Activated CD8-positive, alpha-beta memory T cell treated with anti-CD3 and anti-CD28 coated beads for 24 hours (primary cell): ENCODE results near the gene PCDHB5.
"Not testable (repeated sequence)": the region's sequence is repeated elsewhere in the genome, so short reads cannot be mapped to it uniquely, and the experiment has no call there.

Source experiments
- DNase-seq: peaks from one replicate; pipeline ENCODE4 v3.0.0-alpha.2; 2020

PCDHB5 gene

DNA sequence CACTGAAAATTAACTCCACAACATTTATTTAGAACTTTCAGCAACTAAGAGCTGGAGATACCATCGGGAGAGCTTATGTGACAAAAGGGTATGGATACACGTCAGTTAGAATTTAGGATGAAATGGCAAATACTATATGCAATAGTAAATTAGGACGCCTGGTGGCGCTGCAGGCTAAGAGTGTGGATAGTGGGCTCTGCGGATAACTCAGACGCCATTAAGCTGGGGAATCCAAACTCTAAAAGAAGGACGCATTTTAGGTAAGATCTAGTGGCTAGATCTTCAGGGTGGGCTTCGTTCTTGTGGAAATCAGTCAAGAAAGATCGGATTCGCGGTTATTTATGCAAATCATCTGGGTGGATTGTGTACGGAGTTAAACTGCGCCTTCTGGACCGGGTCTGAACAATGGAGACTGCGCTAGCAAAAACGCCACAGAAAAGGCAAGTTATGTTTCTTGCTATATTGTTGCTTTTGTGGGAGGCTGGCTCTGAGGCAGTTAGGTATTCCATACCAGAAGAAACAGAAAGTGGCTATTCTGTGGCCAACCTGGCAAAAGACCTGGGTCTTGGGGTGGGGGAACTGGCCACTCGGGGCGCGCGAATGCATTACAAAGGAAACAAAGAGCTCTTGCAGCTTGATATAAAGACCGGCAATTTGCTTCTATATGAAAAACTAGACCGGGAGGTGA lies at the start of gene PCDHB5:
PCDHB5 (plus strand) TSS at position 177 of the 688 bp plus-strand sequence; CDS start at position 406, 229 bp downstream.
- no peak for DNase-seq

DNA sequence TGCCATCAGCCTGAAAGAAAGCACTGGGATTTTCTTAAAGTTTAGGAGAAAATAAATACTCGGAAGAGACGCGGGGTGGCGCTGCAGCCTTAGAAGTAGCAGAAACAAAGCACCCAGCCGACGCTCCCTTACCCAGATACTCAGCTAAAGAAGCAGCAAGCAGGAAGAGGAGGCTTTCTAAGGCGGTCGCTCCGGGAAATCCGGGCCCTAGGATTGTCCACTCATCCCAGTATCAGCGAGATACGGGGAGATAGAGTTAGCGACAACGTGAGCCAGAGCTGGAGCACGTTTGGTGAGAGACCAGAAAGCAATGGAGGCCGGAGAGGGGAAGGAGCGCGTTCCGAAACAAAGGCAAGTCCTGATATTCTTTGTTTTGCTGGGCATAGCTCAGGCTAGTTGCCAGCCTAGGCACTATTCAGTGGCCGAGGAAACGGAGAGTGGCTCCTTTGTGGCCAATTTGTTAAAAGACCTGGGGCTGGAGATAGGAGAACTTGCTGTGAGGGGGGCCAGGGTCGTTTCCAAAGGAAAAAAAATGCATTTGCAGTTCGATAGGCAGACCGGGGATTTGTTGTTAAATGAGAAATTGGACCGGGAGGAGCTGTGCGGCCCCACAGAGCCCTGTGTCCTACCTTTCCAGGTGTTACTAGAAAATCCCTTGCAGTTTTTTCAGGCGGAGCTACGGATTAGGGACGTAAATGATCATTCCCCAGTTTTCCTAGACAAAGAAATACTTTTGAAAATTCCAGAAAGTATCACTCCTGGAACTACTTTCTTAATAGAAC lies 40.3 kb upstream of the PCDHB5 start, which contains the start of gene PCDHB2:
PCDHB2 (plus strand) TSS at position 135 of the 782 bp plus-strand sequence; CDS start at position 311, 176 bp downstream.
- no peak for DNase-seq

DNA sequence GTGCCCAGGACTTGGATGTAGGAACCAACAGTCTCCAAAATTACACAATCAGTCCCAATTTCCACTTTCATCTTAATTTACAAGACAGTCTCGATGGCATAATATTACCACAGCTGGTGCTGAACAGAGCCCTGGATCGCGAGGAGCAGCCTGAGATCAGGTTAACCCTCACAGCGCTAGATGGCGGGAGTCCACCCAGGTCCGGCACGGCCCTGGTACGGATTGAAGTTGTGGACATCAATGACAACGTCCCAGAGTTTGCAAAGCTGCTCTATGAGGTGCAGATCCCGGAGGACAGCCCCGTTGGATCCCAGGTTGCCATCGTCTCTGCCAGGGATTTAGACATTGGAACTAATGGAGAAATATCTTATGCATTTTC lies 39.8 kb upstream of the PCDHB5 start:
- no peak for DNase-seq

DNA sequence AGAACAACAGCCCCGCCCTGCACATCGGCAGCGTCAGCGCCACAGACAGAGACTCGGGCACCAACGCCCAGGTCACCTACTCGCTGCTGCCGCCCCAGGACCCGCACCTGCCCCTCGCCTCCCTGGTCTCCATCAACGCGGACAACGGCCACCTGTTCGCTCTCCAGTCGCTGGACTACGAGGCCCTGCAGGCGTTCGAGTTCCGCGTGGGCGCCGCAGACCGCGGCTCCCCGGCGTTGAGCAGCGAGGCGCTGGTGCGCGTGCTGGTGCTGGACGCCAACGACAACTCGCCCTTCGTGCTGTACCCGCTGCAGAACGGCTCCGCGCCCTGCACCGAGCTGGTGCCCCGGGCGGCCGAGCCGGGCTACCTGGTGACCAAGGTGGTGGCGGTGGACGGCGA lies 38.8 kb upstream of the PCDHB5 start:
- not testable (repeated sequence) for DNase-seq

DNA sequence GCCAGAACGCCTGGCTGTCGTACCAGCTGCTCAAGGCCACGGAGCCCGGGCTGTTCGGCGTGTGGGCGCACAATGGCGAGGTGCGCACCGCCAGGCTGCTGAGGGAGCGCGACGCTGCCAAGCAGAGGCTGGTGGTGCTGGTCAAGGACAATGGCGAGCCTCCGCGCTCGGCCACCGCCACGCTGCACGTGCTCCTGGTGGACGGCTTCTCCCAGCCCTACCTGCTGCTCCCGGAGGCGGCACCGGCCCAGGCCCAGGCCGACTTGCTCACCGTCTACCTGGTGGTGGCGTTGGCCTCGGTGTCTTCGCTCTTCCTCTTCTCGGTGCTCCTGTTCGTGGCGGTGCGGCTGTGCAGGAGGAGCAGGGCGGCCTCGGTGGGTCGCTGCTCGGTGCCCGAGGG lies 38.4 kb upstream of the PCDHB5 start:
- not testable (repeated sequence) for DNase-seq

DNA sequence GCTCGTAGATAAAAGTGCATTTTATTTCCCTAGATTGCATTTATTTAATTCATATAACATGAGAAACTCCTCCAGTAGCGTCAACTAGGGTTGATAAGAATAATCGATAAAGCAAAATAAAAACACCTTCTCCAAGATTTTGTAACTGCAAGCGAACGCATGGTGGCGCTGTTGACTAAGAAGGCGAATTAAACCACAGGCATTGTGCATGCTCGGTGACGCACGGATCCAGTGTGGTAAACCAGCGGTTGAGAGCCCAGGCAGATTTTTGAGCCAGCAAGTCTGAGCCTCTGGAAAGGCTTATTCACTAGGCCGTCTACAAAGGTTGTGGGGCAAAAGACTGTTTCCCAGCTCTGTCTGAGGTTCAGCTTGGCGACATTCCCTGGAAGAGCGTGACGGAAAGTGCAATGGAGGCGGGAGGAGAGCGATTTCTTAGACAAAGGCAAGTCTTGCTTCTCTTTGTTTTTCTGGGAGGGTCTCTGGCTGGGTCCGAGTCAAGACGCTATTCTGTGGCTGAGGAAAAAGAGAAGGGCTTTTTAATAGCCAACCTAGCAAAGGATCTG lies 34.7 kb upstream of the PCDHB5 start, which contains the start of gene PCDHB3:
PCDHB3 (plus strand) TSS at position 231 of the 563 bp plus-strand sequence; CDS start at position 408, 177 bp downstream.
- DNase-seq = no peak

DNA sequence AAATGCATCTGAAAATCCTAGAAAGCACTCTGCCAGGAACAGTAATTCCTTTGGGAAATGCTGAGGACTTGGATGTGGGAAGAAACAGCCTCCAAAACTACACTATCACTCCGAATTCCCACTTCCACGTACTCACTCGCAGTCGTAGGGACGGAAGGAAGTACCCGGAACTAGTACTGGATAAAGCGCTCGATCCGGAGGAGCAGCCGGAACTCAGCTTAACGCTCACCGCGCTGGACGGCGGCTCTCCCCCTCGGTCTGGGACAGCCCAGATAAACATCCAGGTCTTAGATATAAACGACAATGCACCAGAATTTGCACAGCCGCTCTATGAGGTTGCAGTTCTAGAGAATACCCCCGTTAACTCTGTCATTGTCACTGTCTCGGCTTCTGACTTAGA lies 33.9 kb upstream of the PCDHB5 start:
- DNase-seq = no peak

DNA sequence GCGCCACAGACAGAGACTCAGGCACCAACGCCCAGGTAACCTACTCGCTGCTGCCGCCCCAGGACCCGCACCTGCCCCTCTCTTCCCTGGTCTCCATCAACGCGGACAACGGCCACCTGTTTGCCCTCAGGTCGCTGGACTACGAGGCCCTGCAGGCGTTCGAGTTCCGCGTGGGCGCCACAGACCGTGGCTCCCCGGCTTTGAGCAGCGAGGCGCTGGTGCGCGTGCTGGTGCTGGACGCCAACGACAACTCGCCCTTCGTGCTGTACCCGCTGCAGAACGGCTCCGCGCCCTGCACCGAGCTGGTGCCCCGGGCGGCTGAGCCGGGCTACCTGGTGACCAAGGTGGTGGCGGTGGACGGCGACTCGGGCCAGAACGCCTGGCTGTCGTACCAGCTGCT lies 32.9 kb upstream of the PCDHB5 start:
- DNase-seq = not testable (repeated sequence)

DNA sequence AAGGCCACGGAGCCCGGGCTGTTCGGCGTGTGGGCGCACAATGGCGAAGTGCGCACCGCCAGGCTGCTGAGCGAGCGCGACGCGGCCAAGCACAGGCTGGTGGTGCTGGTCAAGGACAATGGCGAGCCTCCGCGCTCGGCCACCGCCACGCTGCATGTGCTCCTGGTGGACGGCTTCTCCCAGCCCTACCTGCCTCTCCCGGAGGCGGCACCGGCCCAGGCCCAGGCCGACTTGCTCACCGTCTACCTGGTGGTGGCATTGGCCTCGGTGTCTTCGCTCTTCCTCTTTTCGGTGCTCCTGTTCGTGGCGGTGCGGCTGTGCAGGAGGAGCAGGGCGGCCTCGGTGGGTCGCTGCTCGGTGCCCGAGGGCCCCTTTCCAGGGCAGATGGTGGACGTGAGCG lies 32.5 kb upstream of the PCDHB5 start:
- not testable (repeated sequence) for DNase-seq

DNA sequence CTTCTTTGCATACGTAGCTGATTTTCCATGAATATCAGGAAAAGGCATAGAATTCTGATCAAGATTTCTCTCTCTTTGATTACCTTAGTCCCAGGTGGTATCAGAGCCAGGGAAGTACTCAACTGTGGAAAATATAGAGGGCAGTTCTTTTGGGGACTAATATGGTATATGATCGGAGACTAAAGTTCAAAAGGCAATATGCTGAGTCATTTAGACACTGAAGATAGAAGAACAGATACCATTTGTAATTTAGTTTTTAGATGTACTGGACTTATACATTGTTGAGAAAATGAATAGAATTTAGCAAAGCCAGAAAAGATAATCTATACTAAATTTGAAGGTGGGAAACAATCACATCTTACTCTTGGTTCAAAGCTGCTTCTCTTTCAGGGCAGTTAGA lies 29.7 kb upstream of the PCDHB5 start:
- no peak for DNase-seq

DNA sequence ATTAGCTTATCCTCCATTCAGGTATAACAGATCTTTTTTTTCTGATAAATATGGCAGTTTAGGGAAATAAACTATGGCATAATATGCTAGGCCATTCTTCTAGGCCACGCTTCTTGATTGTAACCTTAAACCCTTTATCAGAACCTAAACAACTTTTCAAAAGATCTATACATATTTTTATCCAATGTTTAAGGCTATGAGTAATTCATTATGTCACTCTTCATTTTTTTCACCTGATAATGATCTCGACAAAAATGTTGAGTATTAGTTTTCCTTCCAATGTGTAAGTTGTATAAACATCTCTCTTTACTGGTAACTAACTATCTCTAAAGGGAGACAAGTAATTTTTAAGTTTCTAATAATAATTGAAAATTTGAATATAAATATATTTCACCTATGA lies 15.8 kb upstream of the PCDHB5 start:
- no peak for DNase-seq

DNA sequence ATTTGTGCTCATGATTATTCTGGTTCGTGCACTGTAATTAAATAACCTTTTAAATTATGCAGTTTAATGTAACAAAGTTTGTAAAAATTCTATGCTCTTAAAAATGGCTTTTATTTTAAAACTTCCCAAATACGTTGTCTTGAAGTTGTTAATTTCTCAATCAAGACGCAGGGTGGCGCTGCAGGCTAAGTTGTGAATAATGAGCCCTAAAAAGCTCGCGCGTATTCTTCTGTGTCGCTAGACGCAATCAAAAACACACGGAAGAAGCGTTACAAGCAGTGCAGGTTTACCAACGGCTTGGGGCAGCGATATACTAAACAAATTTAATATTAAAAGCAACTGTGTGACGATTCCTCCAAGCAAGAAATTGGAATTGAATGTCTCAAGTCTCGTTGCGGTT lies 13.4 kb upstream of the PCDHB5 start, which contains the start of gene PCDHB4:
PCDHB4 (plus strand) TSS at position 256 of the 400 bp plus-strand sequence. CDS start 181 bp downstream, outside the sequence.
- DNase-seq = no peak

DNA sequence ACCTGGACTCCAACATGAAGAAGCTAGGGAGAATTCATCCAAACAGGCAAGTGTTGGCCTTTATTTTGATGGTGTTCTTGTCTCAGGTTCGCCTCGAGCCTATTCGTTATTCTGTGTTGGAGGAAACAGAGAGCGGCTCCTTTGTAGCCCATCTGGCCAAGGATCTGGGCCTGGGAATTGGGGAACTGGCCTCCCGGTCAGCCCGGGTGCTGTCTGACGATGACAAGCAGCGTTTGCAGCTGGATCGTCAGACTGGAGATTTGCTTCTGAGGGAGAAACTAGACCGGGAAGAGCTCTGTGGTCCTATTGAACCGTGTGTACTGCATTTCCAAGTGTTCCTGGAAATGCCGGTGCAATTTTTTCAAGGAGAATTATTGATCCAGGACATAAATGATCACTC lies 13.0 kb upstream of the PCDHB5 start:
- DNase-seq = no peak

DNA sequence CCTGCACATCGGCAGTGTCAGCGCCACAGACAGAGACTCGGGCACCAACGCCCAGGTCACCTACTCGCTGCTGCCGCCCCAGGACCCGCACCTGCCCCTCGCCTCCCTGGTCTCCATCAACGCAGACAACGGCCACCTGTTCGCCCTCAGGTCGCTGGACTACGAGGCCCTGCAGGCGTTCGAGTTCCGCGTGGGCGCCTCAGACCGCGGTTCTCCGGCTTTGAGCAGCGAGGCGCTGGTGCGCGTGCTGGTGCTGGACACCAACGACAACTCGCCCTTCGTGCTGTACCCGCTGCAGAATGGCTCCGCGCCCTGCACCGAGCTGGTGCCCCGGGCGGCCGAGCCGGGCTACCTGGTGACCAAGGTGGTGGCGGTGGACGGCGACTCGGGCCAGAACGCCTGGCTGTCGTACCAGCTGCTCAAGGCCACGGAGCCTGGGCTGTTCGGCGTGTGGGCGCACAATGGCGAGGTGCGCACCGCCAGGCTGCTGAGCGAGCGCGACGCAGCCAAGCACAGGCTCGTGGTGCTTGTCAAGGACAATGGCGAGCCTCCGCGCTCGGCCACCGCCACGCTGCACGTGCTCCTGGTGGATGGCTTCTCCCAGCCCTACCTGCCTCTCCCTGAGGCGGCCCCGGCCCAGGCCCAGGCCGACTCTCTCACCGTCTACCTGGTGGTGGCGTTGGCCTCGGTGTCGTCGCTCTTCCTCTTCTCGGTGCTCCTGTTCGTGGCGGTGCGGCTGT lies 11.4 kb upstream of the PCDHB5 start:
- DNase-seq = not testable (repeated sequence)

DNA sequence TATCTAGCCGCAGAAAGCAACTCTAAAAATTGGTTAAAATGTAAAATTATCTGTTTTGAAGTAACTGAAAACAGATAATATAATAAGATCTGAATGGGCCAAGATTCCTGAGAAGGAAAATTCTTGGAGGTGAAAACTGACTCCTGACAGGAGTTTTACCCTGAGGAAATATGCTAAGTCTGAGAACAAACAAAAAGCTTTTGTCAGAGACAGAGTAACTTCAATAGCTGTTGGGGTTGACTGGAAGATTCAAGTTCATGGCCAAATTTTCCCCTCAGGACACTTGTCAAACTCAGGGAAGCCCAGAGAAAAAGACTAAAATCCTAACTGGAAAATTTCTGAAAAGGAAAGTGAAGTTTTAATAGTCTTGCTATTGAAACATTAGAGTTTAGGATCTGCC lies 7.7 kb upstream of the PCDHB5 start:
- DNase-seq = no peak

DNA sequence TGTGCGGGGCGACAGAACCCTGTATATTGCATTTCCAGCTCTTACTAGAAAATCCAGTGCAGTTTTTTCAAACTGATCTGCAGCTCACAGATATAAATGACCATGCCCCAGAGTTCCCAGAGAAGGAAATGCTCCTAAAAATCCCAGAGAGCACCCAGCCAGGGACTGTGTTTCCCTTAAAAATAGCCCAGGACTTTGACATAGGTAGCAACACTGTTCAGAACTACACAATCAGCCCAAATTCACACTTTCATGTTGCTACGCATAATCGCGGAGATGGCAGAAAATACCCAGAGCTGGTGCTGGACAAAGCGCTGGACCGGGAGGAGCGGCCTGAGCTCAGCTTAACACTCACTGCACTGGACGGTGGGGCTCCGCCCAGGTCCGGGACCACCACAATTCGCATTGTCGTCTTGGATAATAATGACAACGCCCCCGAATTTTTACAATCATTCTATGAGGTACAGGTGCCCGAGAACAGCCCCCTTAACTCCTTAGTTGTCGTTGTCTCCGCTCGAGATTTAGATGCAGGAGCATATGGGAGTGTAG lies 786 bp downstream of the PCDHB5 start:
- DNase-seq = no peak

DNA sequence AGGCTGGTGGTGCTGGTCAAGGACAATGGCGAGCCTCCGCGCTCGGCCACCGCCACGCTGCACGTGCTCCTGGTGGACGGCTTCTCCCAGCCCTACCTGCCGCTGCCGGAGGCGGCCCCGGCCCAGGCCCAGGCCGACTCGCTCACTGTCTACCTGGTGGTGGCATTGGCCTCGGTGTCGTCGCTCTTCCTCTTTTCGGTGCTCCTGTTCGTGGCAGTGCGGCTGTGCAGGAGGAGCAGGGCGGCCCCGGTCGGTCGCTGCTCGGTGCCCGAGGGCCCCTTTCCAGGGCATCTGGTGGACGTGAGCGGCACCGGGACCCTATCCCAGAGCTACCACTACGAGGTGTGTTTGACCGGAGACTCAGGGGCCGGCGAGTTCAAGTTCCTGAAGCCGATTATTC lies 2.3 kb downstream of the PCDHB5 start:
- DNase-seq = not testable (repeated sequence)

DNA sequence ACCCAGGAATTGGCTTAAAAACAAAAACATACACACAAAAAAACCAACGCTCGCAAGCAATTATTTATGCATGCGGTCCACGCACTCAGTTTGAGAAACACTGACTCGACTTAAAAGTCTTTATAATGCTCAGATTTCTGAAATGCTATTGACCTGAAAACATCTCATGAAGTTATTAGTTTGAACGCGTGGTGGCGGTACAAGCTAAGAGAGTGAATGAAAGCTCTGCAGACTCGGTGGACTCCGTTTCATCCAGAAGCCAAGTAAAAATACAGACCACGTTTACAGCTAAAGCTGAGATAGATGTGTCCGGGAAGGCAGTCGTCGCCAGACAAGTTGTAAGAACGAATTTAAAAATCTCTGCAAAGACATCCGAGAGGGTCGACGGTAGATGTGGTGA lies 14.8 kb downstream of the PCDHB5 start, which contains the start of gene PCDHB6:
PCDHB6 (plus strand) TSS at position 246 of the 400 bp plus-strand sequence. CDS start 201 bp downstream, outside the sequence.
- DNase-seq = no peak

DNA sequence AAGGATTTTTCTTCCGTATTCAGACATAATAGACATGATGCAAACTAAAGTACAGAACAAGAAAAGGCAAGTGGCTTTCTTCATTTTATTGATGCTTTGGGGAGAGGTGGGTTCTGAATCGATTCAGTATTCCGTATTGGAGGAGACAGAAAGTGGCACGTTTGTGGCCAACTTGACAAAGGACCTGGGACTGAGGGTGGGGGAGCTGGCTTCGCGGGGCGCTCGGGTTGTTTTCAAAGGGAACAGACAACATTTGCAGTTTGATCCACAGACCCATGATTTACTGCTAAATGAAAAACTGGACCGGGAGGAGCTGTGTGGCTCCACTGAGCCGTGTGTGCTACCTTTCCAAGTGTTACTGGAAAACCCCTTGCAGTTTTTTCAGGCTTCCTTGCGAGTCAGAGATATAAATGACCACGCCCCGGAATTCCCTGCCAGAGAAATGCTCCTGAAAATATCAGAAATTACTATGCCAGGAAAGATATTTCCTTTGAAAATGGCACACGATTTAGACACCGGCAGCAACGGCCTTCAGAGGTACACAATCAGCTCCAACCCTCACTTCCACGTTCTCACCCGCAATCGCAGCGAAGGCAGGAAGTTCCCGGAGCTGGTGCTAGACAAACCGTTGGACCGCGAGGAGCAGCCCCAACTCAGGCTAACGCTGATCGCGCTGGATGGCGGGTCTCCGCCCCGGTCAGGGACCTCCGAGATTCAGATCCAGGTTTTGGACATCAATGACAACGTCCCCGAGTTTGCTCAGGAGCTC lies 15.4 kb downstream of the PCDHB5 start:
- DNase-seq = no peak

DNA sequence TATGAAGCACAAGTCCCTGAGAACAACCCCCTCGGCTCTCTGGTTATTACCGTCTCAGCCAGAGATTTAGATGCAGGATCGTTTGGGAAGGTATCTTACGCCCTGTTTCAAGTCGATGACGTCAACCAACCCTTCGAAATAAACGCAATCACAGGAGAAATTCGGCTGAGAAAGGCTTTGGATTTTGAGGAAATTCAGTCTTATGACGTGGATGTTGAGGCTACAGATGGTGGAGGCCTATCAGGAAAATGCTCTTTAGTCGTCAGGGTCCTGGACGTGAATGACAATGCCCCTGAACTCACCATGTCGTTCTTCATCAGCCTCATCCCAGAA lies 16.0 kb downstream of the PCDHB5 start:
- DNase-seq = no peak

DNA sequence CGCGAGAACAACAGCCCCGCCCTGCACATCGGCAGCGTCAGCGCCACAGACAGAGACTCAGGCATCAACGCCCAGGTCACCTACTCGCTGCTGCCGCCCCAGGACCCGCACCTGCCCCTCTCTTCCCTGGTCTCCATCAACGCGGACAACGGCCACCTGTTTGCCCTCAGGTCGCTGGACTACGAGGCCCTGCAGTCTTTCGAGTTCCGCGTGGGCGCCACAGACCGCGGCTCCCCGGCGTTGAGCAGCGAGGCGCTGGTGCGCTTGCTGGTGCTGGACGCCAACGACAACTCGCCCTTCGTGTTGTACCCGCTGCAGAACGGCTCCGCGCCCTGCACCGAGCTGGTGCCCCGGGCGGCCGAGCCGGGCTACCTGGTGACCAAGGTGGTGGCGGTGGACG lies 16.6 kb downstream of the PCDHB5 start:
- not testable (repeated sequence) for DNase-seq

DNA sequence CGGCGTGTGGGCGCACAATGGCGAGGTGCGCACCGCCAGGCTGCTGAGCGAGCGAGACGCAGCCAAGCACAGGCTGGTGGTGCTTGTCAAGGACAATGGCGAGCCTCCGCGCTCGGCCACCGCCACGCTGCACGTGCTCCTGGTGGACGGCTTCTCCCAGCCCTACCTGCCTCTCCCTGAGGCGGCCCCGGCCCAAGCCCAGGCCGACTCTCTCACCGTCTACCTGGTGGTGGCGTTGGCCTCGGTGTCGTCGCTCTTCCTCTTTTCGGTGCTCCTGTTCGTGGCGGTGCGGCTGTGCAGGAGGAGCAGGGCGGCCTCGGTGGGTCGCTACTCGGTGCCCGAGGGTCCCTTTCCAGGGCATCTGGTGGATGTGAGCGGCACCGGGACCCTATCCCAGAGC lies 17.1 kb downstream of the PCDHB5 start:
- DNase-seq = not testable (repeated sequence)
